ENCODE data around the gene MYRF. TPM values are rescaled to one million over a fixed set of nuclear protein-coding genes. Genes with fewer than 3 reads are reported as not detected.

MYRF gene
- total and polyA plus RNA-seq, 9 of the 15 experiments (the other 6 are each of a cell fraction or from before 2014, with no cell fraction given) = 2.3 to 25.8 (median 7.1) TPM

DNA sequence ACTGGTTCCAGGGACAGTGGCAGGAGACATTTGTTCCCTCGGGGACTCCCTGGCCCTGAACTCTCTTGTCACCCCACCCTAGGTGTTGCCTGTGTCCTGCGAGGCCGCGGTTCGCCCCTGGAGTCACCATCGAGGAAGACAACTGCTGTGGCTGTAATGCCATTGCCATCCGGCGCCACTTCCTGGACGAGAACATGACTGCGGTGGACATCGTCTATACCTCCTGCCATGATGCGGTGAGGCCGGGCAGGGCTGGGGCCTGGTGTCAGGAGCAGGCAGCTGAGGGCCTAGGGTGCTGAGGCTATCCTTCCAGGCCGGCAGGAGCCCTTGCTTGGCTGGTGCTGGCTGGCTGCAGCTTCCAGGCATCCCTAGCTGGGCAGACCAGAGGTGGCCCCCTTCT, 17.7 kb upstream of the MYRF start:
- DNase-seq (ENCODE audit: extremely low read depth in 1 of 4, low spot score in 3 of 4) (no peak), ATAC-seq (no peak), FAIRE-seq (no peak)
- no peaks in the 10 kb centered on the region for H3K9me3 ChIP-seq (replicated peaks; ENCODE audit: control insufficient read depth, insufficient read depth, low read depth, low read length)
- H3K4me3 ChIP-seq = no peak overlapping the region
- BruUV-seq (replicated peaks) = no TSS peak
- WGBS (ENCODE audit: insufficient coverage, low coverage, missing lambda C conversion rate) = 12% methylated on average over 11 of the region's 14 CpGs
- no peak overlapping the region for H3K4me2 ChIP-seq (ENCODE audit: insufficient read depth, low read length)
- TF ChIP-seq MBD2 (IDR thresholded peaks at IDR 0.05; ENCODE audit: borderline replicate concordance, low read depth) (no peak), ZNF347 (CRISPR knock-in tag; IDR thresholded peaks at IDR 0.05; ENCODE audit: low read depth) (no peak), BRCA1 (IDR thresholded peaks at IDR 0.05) (no peak), BRCA1 (CRISPR knock-in tag; IDR thresholded peaks at IDR 0.05) (no peak), ZNF134 (CRISPR knock-in tag; conservative IDR thresholded peaks at IDR 0.05) (no peak), MED1 (CRISPR knock-in tag; IDR thresholded peaks at IDR 0.05; ENCODE audit: borderline replicate concordance) (no peak), THRAP3 (IDR thresholded peaks at IDR 0.05; ENCODE audit: borderline replicate concordance) (no peak), PTRF (tag; IDR thresholded peaks at IDR 0.05) (no peak), MAFK (IDR thresholded peaks at IDR 0.05; ENCODE audit: low read length) (no peak), DNMT1 (IDR thresholded peaks at IDR 0.05) (no peak), SLC30A9 (CRISPR knock-in tag; IDR thresholded peaks at IDR 0.05) (no peak), TRIM24 (IDR thresholded peaks at IDR 0.05) (no peak), ZSCAN32 (CRISPR knock-in tag; IDR thresholded peaks at IDR 0.05) (no peak), RAD21 (CRISPR knock-in tag; conservative IDR thresholded peaks at IDR 0.05 in 1 of 2, IDR thresholded peaks at IDR 0.05 in 1 of 2) (no peak), ZNF239 (CRISPR knock-in tag; IDR thresholded peaks at IDR 0.05) (no peak)
- TF ChIP-seq, protein P1, sequence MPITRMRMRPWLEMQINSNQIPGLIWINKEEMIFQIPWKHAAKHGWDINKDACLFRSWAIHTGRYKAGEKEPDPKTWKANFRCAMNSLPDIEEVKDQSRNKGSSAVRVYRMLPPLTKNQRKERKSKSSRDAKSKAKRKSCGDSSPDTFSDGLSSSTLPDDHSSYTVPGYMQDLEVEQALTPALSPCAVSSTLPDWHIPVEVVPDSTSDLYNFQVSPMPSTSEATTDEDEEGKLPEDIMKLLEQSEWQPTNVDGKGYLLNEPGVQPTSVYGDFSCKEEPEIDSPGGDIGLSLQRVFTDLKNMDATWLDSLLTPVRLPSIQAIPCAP (CRISPR knock-in tag; IDR thresholded peaks at IDR 0.05; ENCODE audit: borderline replicate concordance) = no peak
- TF ChIP-seq, protein P2, sequence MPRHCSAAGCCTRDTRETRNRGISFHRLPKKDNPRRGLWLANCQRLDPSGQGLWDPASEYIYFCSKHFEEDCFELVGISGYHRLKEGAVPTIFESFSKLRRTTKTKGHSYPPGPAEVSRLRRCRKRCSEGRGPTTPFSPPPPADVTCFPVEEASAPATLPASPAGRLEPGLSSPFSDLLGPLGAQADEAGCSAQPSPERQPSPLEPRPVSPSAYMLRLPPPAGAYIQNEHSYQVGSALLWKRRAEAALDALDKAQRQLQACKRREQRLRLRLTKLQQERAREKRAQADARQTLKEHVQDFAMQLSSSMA (CRISPR knock-in tag; IDR thresholded peaks at IDR 0.05) = no peak
- in situ Hi-C loops (cut with MboI) (loop anchor here (5.0 kb wide), 1 partner anchor 52 kb away; the partner anchor contains the start of gene DAGLA), intact Hi-C loops (cut with micrococcal nuclease) (no loop called here)
- no peak overlapping the region for H2AFZ ChIP-seq (ENCODE audit: low read depth, low read length)
- H3K27ac ChIP-seq (ENCODE audit: extremely low read depth, low read depth, low read length) = no peak overlapping the region
- H4K20me1 ChIP-seq (replicated peaks; ENCODE audit: control insufficient read depth, insufficient read depth, low read length) = peaks cover 9% of the 10 kb centered on the region; the same call in 1 of the 2 replicates
- H3K79me2 ChIP-seq (ENCODE audit: control insufficient read depth, insufficient read depth, low read length) = no peaks in the 10 kb centered on the region
- CTCF ChIA-PET (ENCODE audit: low intra/inter-chr PET ratio) = no interaction called here
- no peaks in the 10 kb centered on the region for H3K36me3 ChIP-seq (ENCODE audit: control insufficient read depth, insufficient read depth, low read length)
- peaks cover 4 to 33% of the 10 kb centered on the region in 2 experiments; a peak in 3 of 5 replicates for H3K27me3 ChIP-seq (ENCODE audit: control insufficient read depth in 2 of 2, insufficient read depth in 2 of 2, low read length in 2 of 2)
- H3K9me1 ChIP-seq (ENCODE audit: control insufficient read depth, insufficient read depth, low read length) = no peaks in the 10 kb centered on the region
- POLR2A ChIA-PET = no interaction called here
- peaks cover 0 to 39% of the 10 kb centered on the region in 2 experiments; a peak in 2 of 5 replicates for H3K4me1 ChIP-seq (replicated peaks in 1 of 2; ENCODE audit: control insufficient read depth in 2 of 2, insufficient read depth in 2 of 2, low read length in 2 of 2)
- peak overlapping the region in 1 of 2 experiments; percentile 49; a peak in 1 of 4 replicates for H3K9ac ChIP-seq (ENCODE audit: insufficient read depth in 1 of 2, low read depth in 2 of 2, low read length in 2 of 2)

Data from K562 (cell line).